HG02798 (cell line): ENCODE results near the gene KIF13A.
"Not testable (repeated sequence)": the region's sequence is repeated elsewhere in the genome, so short reads cannot be mapped to it uniquely, and the experiment has no call there.

Experiments used
- ATAC-seq: cut with Tn5 transposase; IDR thresholded peaks from one replicate; pipeline ENCODE4 v1.9.1; 2021; ENCODE audit warnings: mild to moderate bottlenecking; ENCODE audit not compliant: unreplicated experiment, poor library complexity

Gene KIF13A

GRCh38 chr6:17987447-17987696, at the start of gene KIF13A:
Gene KIF13A, minus strand, starts transcription at chr6:17987635. Its CDS starts 172 bp downstream, at chr6:17987463.
- ATAC-seq, result peak; percentile 63

- ATAC-seq, result no peak
Measured at GRCh38 chr6:18036781-18037180, 49.3 kb upstream of the KIF13A start.

- no peak for ATAC-seq
Measured at GRCh38 chr6:18035330-18035854, 48.0 kb upstream of the KIF13A start.

DNA sequence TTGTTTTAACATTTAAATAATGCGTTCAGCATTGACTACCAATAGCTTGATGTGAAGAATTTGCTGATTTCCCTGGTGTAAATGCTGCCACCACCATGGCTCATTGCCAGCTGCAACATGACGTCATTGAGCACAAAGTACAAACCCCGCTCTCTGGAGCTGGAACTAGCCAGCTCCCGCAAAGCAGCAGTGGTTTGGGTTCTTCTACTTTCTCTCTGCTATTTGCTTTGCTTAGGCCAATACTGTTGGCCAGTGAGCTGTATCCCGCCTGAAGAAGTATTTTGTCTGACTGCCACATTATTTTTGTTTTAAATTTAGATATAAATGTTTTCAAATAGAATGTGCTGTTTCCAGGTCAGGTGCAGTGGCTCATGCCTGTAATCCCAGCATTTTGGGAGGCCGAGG, 47.4 kb upstream of the KIF13A start:
- no peak for ATAC-seq

- no peak for ATAC-seq
Measured at GRCh38 chr6:18031680-18032256, 44.3 kb upstream of the KIF13A start.

- no peak for ATAC-seq
Measured at GRCh38 chr6:18031189-18031588, 43.8 kb upstream of the KIF13A start.

- ATAC-seq, result no peak
Measured at GRCh38 chr6:18028332-18028731, 40.9 kb upstream of the KIF13A start.

DNA sequence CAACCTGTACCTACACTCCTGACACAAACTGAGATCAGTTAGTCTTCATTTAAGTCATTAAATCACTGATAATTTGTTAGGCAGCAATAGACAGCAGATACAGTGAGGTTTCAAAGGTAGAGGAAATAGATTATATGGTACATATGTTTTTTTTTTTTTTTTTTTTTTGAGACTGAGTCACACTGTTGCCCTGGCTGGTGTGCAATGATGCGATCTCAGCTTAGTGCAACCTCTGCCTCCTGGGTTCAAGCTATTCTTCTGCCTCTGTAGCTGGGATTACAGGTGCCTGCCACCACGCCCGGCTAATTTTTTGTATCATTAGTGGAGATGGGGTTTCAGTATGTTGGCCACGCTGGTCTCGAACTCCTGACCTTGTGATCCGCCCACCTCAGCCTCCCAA, 38.2 kb upstream of the KIF13A start:
- ATAC-seq, result no peak

GRCh38 chr6:18024876-18025275, 37.4 kb upstream of the KIF13A start:
- no peak for ATAC-seq

DNA sequence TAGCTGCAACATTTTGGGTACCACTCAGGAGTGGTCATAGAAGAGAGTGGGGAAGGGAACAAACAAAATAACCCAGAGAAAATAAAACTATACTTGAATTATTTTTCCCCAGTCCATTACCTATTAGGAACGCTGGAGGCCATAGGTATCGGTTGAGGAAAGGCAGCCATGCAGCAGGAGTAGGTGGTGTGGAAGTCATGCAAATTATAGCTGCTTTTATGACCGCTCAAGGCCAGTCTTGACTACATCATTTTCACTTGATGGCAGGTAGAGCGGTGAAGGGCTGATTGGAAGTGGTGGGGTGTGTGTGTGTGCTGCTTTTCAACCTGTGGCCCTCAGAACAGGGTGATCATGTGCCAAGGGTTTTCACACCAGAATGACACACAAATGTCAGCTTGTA, 36.5 kb upstream of the KIF13A start:
- ATAC-seq, result no peak

DNA sequence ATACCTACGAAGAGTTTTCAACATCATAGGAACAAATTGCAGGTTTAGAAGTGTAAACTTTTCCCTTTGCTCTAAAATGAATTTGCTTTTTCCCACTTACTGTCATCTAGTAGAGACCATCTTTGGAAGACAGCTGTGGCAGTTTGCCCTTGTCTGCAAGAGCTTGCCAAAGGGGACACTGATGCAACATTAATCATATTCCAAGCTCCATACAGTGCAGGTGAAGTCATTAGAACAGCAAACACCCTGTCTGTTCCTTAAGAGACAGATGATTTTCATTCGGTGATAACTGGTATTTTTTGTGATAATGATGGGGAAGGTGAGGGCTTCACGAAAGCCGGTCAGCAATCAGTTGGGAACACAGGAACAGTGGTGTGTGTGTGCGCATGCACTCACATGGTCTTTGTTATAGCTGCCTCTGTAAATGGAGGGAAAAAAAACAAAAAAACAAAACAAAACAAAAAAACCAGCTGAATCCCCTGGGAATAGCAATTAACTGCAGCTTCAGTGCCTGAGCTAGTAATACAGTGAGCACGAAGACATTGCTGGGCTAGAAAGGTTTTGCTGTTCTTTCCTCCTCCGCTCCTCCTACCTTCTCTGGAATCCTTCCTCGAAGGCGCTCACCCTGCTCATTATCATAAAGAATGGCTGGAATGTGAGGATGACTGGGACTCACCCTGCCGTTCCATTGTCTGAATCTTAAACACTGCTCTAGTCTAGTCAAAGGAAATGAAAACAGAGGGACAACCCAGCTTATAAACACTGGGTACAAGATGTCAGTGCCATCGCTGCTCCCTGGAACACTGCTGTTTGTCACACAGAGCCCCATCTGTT, 35.2 kb upstream of the KIF13A start:
- no peak for ATAC-seq

- no peak for ATAC-seq
Measured at GRCh38 chr6:18021166-18021850, 33.9 kb upstream of the KIF13A start.

- not testable (repeated sequence) for ATAC-seq
Measured at GRCh38 chr6:18020545-18020944, 33.1 kb upstream of the KIF13A start.

DNA sequence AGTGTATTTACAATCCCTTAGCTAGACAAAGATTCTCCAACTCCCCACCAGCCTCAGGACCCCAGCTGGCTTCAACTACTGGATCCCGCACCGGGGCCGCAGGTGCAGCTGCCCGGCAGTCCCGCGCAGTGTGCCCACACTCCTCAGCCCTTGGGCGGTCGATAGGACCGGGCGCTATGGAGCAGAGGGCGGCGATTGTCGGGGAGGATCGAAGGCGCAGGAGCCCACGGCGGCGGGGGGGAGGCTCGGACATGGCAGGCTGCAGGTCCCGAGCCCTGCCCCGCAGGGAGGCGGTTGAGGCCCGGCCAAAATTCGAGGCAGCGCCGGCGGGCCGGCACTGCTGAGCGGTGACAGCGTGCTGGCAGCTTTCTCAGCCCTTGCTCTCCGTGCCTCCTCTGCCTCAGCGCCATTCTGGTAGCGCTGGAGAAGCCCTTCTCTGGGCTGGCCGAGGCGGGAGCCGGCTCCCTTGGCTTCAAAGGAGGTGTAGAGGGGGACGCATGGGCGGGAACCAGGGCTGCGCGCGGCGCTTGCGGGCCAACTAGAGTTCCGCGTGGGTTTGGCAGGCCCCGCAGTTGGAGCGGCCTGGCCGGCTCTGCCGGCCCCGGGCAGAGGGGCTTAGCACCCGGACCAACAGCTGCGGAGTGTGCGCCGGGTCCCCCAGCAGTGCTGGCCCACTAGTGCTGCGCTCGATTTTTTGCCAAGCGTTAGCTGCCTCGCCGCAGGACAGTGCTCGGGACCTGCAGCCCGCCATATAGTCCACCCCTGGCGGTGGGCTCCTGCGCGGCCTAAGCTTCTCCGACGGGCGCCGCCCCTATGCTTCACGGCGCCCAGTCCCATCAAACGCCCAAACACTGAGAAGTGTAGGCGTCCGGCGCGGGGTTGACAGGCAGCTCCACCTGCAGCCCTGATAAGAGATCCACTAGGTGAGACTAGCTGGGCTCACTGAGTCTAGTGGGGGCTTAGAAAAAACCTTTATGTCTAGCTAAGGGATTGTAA, 32.4 kb upstream of the KIF13A start:
- ATAC-seq, result no peak

DNA sequence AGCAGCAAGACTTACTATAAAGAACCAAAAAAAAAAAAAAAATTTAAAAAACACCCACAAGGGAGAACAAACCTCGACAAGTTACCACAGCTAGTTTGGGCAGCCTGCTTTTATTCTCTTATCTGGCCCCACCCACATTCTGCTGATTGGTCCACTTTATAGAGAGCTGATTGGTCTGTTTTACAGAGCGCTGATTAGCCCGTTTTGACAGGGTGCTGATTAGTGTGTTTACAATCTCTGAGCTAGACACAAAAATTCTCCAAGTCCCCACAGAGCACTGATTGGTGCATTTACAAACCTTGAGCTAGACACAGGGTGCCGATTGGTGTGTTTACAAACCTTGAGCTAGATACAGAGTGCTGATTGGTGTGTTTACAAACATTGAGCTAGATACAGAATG, 31.7 kb upstream of the KIF13A start:
- ATAC-seq, result not testable (repeated sequence)

DNA sequence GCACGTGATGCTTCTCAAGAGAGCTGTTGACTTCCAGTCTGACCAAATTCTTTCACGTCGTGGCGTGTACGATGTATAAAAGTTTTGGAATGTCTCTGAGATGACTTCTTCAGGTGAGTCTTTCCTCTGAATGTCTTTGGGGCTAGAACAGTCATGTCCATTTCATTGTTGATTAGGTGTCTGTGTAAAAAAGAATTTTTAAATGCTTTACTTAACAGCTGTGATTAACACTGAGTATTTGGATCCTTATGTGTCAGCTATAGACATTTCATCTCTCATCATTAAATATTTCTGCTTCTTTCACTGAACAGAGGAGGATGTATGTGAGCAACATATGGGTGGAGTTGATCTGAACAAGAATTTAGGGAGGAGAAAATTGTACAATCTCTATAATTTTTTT, 29.3 kb upstream of the KIF13A start:
- no peak for ATAC-seq

DNA sequence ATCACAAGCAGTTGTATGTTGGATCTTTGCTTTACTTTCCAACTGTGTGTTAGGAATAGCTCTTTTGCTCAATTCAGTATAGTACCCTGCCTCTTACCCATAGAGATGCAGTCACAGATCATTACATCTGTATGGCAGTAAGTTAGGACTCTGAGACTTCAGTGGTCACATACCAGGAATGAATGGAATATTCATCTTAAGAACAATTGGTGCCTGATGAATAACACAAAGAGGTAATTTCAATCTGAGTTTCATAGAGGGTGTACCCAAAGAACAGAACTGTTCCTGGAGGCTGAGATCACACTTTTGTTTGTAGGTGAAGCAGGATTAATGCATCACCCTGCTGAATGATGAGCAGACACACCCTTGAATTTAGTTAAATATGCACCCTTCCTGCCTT, 28.7 kb upstream of the KIF13A start:
- no peak for ATAC-seq

DNA sequence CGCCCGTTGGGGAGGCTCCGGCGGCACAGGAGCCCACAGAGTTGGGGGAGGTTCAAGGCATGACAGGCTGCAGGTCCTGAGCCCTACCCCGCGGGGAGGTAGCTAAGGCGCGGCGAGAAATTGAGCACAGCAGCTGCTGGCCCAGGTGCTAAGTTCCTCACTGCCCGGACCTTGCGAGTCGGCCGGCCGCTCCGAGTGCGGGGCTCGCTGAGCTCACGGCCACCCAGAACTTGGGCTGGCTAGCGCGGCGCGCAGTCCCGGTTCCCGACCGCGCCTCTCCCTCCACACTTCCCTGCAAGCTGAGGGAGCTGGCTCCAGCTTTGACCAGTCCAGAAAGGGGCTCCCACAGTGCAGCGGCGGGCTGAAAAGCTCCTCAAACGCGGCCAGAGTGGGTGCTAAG, 23.9 kb upstream of the KIF13A start:
- ATAC-seq, result no peak

- ATAC-seq, result not testable (repeated sequence)
Measured at GRCh38 chr6:18010540-18010939, 23.1 kb upstream of the KIF13A start.

- ATAC-seq, result no peak
Measured at GRCh38 chr6:18004256-18004985, 17.0 kb upstream of the KIF13A start.
